H4 (cell line): ENCODE measurements around the gene B3GAT2. TPM values are rescaled to one million over a fixed set of nuclear protein-coding genes. Genes with fewer than 3 reads are reported as not detected.

Experiments used
- DNase-seq: peaks from one replicate; pipeline ENCODE4 v3.0.0-alpha.2; 2015; ENCODE audit warnings: low spot score
- total RNA-seq: library from RNA; depleted of rRNA; stranded (reverse); fragments of >200 nt; shearing (Covaris generic); gene quantifications from 2 replicates; pipeline ENCODE4 v1.2.3, GENCODE V29; 2014

Gene B3GAT2
- total RNA-seq, 1 experiment from 2014 or later: not detected

DNA sequence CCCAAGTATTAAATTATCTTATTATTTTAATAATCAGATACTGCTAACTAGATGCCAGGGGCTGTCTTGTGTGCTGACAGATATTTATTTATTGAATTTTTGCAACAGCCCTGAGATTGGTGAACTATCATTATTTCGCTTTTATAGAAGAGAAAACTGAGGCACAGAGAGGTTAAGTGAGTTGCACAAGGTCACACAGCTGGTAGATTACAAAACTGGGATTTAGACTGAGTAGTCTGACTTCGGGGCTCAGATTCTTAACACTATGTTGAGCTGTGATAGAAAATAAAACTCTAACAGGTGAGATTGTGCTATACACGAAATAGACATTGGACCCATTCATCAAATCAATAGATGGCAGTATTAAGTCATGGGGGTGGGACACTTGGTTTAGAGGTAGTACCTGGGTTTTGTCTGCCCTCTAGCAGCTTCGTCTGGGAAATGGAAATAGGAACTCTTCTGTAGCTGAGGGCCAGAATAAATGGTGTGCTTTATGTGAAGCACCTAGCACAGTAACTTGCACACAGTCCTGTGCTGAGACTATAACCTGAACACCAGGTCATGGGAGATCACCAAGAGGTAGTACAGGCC lies 113.4 kb downstream of the B3GAT2 start:
- DNase-seq: no peak

DNA sequence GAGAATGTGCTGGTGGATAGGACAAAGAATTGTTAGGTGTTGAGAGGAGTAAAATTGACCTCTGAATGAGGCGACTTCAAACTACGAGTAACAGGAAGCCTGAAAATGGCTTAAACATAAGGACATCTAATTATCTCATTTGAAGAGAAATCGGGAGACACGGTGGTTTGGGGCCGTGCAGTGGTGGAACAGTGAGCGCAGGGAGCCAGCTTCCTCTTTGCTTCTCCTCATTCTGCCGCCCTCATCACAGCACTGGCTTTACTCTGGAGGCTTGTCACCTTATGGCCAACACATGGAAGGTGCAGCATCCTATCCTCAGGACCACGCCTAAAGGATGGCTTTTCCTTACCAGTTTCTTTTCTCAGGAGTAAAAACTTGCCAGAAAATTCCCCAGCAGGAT lies 114.3 kb downstream of the B3GAT2 start:
- DNase-seq: no peak

DNA sequence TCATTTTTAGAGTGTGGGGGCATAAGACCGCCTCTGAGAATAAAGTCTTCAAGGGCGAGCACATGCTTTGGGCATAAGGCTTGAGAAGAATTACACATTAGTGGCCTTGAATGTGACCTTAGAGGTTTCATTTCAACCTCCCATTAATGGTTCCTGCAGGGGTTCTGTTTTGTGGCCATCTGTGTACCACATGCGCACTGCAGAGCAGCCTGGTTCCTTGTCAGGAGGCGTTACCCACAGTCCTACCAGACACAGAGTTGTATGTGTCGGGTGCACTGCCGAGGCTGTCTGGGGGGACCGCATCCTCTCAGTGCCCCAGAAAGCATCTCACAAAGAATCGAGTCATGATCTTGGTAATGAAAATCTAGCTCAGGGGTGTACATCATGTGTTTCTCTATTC lies 115.7 kb downstream of the B3GAT2 start:
- DNase-seq: no peak

DNA sequence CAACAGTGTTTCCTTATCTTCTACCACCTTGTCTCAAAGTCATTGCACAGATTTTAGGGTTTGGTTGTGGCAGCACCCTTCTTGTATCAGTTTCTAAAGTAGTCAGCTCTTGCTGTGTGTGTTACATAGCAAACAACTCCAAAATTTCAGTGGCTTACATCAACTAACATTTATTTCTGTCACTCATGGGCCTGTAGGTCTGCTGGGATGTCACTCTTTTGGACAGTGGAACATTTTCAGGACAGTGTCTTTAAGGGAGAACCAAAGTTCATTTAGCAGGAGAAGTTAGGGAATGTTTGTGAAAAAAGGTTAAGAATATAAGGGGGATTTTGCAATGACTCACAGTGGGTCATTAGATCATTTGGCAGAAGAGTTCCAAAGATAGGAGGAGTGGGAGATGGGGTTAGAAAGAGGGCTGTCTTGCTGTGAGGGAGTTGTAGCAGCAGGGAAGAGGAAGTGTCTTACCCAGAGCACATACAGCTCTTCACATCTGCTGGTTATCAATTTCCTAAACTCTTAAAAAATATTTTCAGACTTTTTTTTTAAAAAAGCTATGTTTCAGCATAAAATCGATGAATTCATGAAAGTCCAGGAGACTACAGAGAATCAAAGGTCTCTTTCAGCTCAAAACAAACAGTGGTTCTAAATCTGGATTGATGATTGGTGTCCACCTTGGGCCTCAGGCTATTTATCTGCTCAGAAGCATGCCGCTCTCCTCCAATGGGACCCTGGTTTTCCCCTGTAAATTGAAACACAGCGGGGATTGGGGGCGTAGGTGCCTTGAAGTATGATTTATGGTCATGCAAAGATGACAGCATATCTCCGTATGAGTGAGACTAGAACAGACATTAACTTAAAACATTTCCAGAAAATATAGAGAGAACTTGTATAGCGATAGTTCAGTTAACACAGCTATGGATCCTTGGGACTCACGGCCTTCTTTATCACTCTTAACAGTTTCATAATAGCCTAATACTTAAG lies 117.3 kb downstream of the B3GAT2 start:
- DNase-seq: no peak

DNA sequence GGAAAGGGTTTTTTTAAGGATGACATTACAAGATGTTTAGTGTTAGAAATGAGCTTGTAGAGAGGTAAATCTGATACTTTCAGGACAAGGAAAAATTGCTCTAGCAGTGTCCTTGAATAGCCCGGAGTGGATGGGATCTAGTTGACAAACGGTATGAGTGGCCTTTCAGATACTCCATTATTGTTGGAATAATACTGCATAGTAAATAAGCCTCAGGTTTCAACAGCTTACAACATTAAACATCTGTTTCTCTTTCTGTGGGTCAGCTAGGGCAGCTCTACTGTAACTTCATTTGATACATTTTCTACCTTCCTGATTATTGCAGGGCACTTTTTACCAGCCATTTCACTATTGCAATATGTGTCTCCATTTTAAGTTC lies 118.0 kb downstream of the B3GAT2 start:
- no peak for DNase-seq

DNA sequence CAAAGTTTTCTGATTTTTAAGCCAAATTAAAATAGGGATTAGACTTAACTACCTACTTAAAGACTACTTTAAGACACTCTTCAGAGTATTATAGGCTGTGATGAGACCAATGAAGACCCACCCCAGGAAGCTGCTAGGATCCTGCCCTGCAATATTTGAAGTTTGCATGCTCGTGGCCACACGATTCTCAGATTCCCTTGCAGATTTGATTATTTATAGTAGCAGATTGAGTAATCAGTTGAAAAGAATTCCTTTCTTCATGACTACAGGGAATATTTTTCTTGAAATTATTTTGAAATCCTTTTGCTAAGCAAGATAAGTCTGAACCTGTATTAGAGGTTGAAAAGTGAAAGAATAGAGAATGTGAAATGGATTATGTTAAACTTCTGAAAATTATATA lies 122.3 kb downstream of the B3GAT2 start:
- DNase-seq: no peak

DNA sequence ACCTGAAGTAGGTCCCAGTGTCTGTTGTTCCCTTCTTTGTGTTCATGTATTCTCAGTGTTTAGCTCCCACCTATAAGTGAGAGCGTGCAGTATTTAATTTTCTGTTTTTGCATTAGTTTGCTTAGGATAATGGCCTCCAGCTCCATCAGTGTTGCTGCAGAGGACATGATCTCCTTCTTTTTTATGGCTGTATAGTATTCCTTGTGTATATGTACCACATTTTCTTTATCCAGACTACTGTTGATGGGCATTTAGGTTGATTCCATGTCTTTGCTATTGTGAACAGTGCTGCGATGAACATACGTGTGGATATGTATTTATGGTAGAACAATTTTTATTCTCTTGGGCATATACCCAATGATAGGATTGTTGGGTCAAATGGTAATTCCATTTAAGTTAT lies 125.4 kb downstream of the B3GAT2 start:
- no peak for DNase-seq

DNA sequence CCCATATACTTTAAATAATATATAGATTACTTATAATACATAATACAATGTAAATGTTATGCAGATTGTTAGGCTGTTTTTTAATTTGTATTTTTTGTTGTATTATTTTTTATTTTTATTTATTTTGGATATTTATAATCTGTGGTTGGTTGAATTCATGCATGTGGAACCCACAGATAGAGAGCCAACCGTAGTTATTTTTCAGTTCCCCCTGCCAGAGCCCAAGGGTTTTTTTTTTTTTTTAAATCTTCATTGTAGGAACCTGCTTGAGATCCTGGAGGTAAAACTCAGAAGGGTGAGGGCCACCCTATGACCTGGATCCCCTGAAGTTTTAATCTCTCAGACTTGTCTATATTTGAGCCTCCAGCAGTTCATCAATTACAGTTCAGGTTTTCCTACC lies 133.2 kb downstream of the B3GAT2 start:
- no peak for DNase-seq

DNA sequence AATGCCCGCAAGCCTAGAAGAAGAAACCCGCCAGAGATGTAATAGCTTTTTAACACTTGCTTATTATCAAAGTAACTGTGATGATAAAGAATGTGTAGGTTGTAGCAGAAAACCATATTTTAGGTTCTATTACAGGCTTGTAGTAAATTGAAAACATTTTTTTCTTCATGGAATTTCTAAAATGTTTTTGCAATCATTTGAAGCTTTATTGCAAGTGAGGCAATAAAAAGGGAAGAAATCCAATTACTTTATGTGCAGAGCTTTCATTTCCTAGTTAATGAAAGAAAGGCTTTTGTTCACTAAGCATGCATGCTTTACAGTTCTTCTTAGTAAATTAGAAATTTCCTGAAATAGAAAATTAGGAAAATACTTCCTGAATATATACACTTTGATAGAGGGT lies 135.1 kb downstream of the B3GAT2 start:
- no peak for DNase-seq

DNA sequence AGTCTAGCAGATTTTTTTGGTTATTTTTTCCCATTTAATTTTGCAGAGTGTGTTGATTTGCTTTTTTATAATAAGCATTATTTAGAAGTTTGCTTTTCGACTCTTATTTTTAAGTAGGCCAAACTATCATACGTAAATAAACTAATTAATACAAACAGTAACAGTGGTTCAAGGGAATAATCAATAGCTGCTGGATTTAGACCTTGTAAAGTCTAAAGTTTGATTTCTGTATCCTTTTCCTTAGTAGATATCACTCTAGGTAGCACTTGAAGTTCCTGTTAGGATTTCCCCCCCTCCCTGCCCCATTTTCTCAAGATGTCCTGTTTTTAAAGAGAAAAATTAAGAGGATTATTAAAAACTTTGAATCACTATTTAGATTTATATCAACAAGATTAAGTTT lies 136.1 kb downstream of the B3GAT2 start:
- no peak for DNase-seq

DNA sequence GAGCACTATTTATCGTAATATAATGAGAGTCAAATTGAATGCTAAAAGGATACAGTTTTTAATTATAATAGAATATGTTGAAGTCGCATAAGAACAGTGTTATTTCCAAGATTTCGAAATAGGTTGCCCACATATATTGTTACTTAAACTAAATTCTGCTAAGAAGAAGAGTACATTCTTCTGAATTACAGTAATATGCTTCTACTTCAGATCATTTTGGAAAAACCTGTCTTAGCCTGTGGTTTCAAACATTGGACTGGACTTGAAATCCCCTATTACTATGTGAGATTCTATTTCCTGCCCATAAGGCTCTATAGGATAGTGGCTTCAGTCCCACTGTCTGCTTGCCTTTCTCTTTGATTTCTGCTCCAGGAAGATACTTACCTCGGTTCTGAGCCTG lies 137.2 kb downstream of the B3GAT2 start:
- no peak for DNase-seq

DNA sequence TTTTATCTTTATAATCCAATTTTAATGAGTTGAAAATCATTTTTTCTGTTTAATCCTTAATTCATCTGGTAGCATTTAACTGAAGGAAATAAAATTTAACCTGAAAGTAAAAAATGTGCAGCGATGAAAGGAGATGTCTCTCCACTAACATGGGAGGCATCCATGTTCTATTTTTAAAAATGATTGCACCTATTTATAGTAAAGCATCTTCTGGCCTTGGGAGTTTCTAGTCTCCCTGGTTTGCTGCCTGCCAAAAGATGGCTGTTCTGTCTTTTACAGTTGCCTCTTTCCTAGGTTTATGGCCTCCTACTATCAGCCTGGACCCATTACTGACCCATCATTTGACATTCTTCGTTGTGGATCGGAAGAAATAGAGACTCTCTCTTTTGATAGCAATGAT lies 143.0 kb downstream of the B3GAT2 start:
- DNase-seq: no peak

DNA sequence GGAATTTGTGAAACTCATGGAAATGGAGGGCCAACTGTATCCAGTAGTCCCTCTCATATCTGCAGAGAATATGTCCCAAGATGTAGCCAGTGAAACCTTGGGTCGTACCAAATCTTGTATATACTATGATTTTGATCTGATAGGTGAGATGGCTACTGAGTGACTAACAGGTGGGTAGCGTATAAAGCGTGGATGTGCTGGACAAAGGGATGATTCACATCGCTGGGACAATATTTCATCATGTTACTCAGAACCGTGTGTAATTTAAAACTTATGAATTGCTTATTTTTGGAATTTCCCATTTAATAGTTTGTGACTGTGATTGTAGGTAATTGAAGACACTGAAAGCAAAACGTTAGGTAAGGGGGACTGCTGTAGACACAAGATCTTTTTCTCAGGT lies 145.1 kb downstream of the B3GAT2 start:
- DNase-seq: no peak
